ENCODE measurements around the gene FRAS1.
"Not testable (repeated sequence)": the region's sequence is repeated elsewhere in the genome, so short reads cannot be mapped to it uniquely, and the experiment has no call there.

The FRAS1 gene

DNA sequence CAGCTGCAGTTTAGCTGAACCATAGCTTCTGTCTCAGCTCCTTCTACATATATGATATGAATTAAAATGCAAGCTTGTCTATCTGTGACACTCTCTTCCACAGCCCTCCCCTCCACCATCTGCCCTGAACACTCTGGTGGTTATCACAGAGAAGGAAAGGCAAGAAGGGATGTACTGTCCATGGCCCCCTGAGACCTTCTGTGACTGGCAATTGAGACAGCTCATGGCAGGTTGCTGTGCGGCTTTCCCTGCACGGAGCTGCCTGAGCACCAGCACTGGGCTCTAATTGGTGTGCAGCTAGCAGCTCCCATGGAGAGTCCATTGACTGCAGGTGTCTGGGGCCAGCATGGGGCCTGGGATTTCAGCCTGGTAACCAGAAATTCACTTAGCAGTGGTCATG lies 384.6 kb downstream of the FRAS1 start:
- DNase-seq (ENCODE audit: low read depth) = no peak

DNA sequence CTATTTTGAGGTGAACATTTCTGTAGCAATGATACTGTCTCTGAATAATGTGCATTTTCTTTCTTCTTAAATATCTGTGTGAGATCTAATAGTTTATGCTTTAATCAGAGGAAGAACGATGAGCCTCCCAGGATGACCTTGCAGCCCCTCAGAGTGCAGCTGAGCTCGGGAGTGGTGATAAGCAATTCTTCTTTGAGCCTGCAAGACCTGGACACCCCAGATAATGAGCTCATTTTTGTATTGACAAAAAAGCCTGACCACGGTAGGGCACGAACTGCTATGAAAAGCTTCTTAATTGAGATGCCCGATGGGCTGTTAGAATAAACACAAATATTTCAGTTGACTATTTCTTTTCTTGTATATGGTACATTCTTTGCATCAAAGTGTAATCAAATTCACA lies 389.5 kb downstream of the FRAS1 start:
- no peak for DNase-seq (ENCODE audit: low read depth)

DNA sequence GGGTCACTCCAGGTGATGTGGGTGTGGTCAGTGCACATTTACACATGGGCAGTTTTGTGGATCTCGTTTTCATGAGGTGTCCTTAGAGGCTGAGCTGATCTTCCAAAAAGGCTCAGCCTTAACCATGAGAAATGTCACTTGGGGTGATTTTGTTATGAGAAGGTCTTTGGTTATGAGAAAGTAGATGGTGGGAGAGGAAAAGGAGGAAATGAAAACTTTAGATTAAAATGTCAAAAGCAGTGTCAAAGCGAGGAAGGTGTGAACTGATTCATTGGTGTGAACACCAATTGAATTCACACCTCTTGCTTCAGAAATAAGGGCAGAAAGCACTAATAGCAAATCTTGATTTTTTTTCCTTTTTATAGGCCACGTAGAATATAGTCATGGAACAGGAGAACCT lies 394.3 kb downstream of the FRAS1 start:
- no peak for DNase-seq (ENCODE audit: low read depth)

DNA sequence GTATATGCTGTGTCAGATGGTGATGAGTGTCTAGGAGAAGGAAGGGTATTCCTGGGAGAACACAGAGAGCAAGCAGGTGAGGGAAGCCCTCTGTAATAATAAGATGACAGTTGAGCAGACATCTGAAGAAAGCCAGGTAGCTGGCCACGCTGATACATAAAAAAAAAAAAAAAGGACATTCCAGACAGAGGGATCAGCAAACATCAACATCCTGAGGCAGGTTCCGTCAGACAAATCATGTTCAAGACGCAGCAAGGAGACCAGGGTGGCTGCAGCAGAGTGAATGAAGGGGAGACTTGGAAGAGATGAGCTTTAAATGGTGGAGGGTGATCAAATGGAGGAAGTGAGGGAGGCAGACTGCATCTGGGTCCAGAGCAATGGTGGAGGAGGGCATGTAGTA lies 396.9 kb downstream of the FRAS1 start:
- no peak for DNase-seq (ENCODE audit: low read depth)

DNA sequence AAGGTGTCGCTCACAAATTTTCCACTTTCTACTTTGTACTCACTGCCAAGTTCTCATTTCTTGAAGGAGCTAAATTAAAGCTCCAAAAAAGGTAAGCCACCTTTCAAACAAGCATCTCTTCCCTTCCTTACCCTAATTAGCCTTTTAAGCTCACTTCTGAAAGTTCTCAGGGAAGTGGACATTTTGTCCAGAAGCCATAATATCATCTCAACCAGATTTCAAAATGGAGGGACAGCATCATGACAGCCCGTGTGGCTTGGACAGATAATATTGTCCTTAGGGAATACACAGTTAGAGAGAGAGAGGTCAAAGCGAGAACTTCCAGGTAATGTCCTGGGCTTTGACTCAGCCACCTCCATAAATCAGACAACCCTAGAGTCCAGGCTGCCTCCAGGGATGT lies 400.6 kb downstream of the FRAS1 start:
- no peak for DNase-seq (ENCODE audit: low read depth)

DNA sequence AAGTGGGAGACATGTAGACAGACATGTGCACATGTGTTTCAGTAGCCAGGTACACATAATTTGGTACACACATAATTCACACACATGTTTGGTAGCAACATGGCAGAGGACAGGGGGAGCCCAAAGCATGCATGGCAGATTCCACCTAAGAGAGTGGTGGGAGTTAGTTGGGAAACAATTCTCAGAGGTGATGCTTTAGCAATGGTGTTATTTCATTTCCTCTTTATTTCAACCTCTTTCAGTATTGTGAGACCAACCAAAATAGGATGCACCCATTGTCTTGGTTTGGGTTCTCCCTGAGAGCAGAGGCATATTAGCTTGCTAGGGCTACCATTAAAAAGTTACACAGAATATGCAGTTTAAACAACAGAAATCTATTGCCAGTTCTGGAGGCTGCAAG lies 402.2 kb downstream of the FRAS1 start:
- DNase-seq (ENCODE audit: low read depth) = no peak

DNA sequence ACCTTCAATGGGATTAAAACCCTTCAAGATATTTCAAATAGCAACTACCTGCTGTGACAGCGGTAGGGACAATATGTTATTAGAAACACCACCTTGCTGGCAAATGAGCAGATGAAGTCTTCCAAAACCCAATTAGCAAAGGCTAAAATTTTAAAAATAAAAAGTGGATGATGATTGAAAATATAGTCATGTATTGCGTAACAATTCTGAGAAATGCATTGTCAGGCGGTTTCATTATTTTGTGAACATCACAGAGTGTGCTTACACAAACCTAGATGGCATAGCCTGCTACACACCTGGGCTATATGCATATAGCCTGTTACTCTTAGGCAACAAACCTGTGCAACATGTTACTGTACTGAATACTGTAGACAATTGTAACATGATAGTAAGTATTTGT lies 403.2 kb downstream of the FRAS1 start:
- no peak for DNase-seq (ENCODE audit: low read depth)

DNA sequence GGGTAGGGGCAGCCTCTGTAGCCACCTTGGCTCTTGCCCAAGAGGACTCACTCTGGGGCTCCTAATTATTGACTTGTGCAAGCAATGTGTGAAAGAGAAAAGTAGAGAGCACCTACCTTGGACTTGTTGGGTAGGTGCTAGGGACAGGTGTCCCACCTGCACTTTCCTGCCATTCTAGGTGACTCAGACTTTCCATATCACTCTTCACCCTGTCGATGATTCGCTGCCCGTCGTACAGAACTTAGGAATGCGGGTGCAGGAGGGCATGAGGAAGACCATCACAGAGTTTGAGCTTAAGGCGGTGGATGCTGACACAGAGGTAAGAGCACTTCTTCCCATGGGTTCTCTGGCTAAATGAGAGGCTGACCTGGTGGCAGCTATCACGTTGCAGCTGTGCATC lies 407.1 kb downstream of the FRAS1 start:
- DNase-seq (ENCODE audit: low read depth) = no peak

DNA sequence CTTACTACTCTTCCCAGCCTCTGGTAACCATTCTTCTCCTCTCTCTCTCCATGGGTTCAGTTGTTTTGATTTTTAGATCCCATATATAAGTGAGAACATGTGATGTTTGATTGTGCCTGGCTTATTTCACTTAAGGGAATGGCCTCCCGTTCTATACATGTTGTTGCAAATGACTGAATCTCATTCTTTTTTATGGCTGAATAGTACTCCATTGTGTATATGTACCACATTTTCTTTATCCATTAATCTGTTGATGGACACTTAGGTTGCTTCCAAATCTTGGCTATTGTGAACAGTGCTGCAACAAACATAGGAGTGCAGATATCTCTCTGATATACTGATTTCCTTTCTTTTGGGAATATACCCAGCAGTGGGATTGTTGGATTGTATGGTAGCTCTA lies 410.1 kb downstream of the FRAS1 start:
- DNase-seq (ENCODE audit: low read depth) = not testable (repeated sequence)

DNA sequence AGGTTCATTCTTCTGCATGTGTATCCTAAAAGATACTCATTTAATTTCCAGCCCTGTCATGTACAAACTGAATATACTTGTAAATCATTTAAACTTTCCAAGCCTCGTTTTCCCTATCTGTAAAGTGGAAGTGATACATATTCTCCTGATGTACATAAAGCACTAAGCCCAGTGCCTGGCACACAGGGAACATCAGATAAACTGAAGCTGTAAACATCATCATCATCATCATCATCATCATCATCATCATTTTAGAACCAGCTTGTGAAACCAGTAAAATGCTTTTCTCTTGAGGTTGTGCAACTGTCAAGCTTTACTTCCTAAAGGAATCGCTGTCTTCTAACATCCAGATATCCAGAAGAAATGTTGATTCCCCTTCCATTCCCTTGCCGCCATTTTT lies 411.1 kb downstream of the FRAS1 start:
- DNase-seq (ENCODE audit: low read depth) = no peak

DNA sequence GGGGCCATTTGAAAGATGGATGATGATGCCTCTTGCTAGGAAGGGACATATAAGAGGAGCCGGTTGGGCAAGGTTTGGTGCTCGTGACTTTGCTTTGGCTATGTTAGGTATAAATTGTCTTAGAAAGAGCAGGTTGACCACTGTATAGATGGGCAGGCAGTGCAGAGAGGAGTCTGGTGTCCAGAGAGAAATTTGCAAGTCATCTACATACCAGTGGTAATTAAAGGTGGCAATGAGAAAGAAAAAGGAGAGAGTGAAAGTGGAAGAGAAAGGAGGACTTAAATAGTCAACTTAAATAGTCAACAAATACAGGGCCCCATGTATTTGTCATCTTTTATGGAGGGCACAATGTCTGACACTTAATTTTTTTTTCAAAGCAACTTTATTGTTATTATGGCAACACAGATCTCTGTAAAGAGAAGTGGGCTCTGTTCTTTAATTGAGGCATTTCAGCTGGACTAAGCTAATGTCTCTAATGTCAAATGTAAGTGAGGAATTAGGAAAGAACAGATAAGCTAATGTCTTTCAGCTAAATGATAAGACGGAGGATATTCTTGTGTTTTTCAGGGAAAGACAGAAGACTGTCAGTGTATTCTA lies 419.1 kb downstream of the FRAS1 start:
- DNase-seq (ENCODE audit: low read depth) = no peak

DNA sequence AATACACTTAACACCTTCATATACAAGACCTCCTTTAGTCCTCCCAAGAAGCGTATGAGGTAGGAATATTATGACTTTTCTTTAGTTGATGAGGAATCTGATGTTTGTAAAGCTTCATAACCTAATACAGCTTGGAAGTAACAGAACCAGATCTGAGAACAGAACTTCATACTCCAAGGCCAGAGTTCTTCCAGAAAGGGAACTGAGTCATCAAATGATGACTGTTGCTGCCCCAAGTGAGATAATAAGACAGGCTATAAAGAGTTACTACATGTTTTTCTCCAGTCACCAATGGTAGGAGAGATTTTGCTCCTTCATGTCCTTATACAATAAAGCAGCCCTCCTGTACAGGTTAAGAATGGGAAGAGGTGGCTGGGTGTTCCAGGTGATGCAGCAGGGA lies 420.2 kb downstream of the FRAS1 start:
- no peak for DNase-seq (ENCODE audit: low read depth)

DNA sequence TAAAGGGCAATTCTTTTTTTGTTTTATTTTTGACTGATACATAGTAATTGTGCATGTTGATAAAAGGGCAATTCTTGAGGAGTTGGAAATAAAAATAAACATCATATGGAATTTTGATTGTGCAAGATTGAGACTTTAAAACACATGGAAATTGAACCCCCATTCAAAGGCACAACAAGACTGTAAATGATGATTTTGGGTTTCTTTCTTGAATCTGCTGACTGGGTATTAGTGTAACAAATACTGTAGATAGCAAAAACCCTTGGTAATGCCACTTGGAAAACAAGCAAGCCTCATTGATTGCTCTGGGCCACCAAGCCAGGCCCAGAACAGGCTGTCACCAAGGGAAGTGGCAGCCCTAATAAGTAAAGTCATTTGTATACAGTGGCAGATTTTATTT lies 421.4 kb downstream of the FRAS1 start:
- DNase-seq (ENCODE audit: low read depth) = no peak

DNA sequence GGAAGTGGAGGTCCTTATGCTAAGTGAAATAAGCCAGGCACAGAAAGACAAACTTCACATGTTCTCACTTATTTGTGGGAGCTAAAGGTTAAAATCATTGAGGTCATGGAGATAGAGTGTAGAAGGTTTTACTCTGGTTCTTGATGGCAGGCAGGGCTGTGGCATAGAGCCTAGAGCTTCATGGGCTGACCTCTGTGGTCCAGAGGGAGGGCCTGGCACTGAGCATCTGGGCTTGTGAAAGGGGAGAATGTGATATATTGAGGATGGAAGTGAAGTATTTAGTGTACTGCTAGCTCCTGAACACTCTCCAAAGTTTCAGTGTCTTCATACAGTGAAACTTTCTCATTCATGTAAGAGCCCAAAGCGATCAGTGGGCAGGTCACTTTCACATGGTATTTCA lies 423.2 kb downstream of the FRAS1 start:
- DNase-seq (ENCODE audit: low read depth) = no peak

DNA sequence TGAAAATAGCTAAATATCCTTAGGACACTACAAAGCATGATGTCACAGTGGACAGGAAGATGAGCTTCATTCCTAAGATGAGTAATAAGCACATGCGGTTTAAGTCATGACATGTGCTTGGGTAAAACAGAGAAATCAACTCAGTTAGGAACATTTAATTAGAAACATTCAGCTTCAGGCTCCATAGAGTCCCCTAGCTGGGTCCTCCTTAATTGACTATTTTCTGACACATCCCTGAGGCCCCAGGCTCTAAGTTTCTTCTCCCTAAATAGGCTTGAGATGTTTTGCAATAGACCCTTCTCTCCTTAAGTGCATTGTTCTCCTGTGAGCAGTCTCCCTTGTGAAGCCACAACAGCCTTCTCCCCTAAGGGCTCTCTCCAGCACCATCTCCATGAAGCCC lies 424.1 kb downstream of the FRAS1 start:
- DNase-seq (ENCODE audit: low read depth) = no peak

DNA sequence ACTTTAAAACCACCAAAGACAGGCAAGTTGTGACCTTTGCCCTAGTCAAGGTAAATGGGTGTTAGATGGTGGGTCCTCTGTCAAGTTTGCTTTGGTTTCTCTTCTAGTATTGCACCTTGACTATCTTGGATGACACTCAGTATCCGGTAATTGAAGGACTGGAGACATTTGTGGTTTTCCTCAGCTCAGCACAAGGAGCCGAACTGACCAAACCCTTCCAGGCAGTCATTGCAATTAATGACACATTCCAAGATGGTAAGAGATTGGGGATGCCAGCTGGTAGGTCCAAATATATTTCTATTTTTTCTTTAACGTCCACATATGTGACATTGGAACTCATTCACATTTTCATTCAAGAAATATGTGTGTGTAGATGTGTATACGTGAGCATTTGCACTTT lies 425.2 kb downstream of the FRAS1 start:
- DNase-seq (ENCODE audit: low read depth) = no peak

DNA sequence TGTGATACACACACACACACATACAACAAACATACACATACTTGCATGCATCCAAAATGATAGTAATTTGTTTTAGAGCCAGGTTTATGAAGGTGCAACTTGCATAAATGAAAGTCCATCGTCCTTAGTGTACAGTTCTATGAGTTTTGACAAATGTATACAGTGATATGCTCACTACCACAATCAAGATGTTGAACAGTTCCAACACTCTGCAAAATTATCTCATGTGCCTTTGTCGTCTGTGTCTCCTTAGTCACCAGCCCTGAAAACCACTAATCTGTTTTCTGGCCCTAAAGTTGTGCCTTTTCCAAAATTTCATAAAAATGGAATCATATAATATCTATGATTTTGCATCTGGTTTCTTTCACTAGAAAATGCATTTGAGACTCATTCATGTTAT lies 426.7 kb downstream of the FRAS1 start:
- DNase-seq (ENCODE audit: low read depth) = no peak

DNA sequence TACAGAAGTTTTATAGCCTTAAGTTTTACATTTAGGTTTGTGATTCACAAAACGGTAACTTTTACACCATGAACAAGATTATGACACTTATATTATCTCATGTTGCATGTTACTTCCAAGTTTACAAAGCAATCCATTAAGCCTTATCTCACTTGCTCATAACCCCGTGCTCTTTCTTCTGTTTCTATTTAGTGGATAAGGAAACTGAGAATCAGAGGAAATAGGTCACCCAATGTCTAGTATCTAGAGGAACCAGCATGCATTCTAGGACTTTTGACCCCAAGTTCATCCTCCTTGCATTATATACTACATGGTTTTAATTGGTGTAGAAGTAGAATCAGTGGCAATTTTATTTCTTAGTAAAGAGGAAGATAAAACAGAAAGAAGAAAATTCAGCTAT lies 427.5 kb downstream of the FRAS1 start:
- DNase-seq (ENCODE audit: low read depth) = no peak

DNA sequence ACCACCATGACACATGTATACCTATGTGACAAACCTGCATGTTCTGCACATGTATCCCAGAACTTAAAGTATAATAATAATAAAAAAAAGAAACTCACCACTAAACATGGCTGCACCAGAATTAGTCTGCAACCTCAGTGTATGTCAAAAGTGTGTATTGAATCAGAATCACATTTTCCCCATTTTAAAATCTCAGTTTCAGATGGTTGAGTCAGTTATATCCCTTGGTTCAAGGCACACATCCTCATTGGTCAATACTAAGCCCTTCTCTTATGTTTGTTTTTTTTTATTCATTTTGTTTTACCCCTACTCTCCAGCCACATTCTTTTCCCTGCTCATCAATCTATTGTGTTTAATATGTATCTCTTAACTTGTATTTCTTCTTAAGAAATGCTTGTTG lies 436.6 kb downstream of the FRAS1 start:
- DNase-seq (ENCODE audit: low read depth) = no peak

DNA sequence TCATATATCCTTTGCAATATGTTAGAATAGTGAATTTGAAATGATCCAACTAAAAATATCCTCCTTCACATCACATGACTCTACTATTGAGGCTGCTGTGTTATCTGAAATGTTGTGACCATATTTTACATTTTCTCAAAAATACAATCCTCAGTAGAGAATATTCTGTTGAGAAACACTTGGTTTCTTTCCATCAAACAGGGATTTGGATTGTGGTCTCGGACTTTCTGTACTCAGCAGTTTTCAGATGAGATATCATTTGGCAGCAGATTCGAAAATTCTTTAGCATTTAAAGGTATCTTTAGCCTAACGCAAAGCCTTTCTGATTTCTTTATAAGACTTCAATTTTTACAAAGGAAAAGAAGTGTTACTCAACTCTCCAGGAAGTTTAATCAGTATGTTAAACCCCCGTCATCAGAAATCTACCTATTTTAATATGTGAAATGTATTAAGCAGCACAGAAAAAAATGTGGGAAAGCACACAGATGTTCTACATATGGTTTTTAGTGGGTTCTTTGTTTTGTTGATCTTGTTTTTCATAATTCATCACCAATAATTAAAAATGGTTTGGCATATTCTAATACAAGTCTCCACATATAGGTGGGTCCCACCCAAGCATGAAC lies 439.0 kb downstream of the FRAS1 start:
- DNase-seq (ENCODE audit: low read depth) = no peak

DNA sequence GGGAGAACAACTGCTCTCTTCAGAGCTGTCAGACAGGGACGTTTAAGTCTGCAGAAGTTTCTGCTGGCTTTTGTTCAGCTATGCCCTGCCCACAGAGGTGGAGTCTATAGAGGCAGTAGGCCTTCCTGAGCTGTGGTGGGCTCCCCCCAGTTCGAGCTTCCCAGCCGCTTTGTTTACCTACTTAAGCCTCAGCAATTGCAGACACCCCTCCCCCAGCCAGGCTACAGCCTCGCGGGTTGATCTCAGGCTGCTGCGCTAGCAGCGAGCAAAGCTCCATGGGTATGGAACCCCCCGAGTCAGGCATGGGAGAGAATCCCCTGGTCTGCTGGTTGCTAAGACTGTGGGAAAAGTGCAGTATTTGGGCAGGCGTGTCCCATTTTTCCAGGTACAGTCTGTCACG lies 449.1 kb downstream of the FRAS1 start:
- not testable (repeated sequence) for DNase-seq (ENCODE audit: low read depth)

DNA sequence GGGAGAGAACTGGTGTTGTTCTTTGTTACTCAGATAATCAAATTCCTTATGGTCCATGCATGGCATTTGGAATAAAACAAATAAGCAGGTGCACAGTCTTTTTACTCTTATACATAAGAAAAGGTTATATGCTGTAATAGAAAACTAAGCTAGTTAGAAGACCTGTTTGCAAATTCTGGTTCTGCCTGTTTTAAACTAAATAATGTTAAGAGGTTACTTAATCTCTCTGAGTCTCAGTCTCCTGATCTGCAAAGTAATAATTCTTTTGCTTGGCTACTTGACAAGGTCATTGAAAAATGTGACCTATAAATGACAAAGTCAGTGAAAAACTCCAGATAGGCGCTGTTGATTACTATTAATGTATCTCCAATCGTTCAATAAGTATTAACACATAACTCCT lies 451.9 kb downstream of the FRAS1 start:
- no peak for DNase-seq (ENCODE audit: low read depth)

DNA sequence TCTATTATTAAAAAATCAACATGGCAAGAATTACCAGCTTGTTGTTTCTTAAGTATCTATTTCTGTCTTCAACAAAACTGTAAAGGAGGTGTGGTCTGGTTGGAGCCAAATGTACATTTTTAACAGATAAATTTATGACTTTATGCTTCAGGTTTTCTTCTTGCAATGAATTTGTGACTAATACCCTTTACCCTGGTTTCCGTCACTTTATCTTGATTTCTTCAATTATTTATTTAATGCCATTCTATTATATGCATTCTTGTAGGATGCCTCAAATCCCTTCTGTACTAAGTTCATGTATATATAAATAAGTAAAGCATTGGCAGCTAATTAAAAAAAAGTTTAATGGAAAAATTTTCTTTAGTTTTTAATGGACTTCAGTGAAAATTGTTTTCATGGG lies 453.0 kb downstream of the FRAS1 start:
- no peak for DNase-seq (ENCODE audit: low read depth)

DNA sequence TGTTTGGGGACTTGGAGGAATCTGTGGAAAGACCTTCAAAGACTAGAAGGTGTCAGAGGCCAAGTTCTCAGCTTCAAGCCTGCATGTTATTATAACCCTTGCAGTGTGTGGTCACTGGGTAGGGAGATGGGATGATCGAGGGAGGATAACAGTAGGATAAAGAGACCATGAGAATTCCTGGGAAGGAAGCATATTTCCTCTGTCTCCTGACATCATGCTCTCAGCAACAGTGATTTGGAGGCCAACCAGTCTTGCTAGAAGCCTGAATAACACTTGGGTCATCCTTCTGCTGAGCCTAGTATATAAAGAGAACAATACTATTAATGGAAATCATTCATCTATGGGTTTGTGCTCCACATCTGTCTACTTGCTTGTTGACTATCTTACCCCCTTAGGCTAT lies 453.6 kb downstream of the FRAS1 start:
- no peak for DNase-seq (ENCODE audit: low read depth)
